Limb (tissue), 2 donors: ENCODE results near the gene SIK3.
"Not testable (repeated sequence)": the region's sequence is repeated elsewhere in the genome, so short reads cannot be mapped to it uniquely, and the experiment has no call there.

Source experiments
- DNase-seq, 2 donors: peaks; one replicate each; pipeline ENCODE4 v3.0.0-alpha.2; 2016; ENCODE audit errors: extremely low spot score in 2 of 2

Gene SIK3

DNA sequence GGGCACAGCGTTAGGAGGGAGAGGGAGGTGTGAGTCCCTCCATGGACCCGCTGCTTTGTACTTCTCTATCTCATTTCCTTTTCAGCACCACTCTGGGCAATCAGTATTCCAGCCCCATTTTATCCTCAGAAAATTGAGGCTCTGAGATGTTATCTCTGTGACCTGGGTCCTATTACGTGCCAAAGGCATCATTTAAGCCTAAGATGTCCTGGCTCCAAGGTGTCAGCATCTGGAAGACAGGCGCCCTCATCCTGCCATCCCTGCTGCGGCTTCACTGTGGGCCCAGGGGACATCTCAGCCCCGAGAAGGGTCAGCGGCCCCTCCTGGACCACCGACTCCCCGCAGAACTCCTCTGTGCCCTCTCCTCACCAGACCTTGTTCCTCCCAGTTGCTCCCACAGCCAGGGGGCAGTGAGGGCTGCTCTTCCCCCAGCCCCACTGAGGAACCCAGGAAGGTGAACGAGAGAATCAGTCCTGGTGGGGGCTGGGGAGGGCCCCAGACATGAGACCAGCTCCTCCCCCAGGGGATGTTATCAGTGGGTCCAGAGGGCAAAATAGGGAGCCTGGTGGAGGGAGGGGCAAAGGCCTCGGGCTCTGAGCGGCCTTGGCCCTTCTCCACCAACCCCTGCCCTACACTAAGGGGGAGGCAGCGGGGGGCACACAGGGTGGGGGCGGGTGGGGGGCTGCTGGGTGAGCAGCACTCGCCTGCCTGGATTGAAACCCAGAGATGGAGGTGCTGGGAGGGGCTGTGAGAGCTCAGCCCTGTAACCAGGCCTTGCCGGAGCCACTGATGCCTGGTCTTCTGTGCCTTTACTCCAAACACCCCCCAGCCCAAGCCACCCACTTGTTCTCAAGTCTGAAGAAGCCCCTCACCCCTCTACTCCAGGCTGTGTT is 269.4 kb downstream of the SIK3 start:
- DNase-seq, result no peak

DNA sequence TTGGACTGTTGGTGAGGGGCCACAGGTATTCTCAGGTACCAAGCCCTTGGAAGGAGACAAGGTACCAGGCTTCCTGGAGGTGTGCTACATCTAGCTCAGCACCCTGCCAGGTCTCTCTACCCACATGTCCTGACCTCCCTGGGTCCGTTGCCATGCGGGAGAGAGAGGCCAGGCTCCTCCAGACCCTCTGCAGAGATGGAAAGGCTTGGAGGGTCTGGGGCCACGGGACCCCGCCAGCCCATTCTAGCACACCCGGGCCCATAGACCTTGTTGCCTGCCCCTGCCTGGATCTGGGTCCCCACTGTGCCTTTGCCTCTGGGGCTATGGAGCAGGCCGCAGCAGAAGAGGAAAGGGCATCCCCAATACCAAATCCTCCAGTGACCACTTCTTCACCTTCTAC is 270.8 kb downstream of the SIK3 start:
- no peak for DNase-seq

- DNase-seq, result no peak
Measured at GRCh38 chr11:116826751-116827431, 271.3 kb downstream of the SIK3 start.

GRCh38 chr11:116825854-116826750 is 272.1 kb downstream of the SIK3 start:
- DNase-seq, result no peak

- no peak for DNase-seq
Measured at GRCh38 chr11:116825434-116825833, 272.8 kb downstream of the SIK3 start.

DNA sequence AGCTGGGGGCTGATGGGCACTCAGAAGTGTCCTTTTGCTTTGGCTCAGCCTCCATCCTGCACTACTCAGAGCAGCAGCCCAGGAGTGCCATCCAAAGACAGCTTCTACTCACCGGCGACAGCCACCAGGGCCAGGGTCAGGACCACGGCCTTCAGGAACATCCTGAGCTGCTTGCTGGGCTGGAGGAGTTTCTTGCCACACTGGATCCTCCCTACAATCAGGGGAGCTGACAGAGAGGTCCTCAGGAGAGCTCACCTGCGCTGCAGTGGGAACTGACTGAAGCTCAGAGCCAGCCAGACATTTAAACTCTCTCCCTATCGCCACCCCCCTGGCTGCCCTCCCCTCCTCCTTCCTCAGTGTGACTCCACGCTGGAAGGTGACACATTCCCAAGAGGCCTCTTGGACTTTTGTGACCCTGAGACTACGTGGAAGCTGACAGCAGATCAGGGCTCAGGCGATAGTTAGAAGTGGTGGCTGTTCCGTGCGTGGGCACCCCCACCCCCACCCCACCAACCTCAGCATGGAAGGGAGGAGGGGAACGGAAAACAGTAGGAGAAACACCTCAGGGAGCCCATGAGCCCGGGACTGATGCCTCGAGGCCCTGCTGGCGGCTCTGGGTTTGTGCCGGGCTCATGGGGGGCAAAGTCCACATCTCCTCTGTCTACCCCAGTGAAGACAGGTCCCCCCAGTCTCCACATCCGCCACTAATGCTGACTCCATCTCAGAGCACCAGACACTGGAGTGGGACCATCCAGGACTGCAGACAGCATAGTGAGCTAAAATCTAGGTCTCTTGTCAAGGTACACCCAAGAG is 275.0 kb downstream of the SIK3 start, which contains the start of gene APOA4:
APOA4 (minus strand) TSS at position 274 of the 813 bp plus-strand sequence; CDS start at position 161, 113 bp downstream.
- no peak for DNase-seq

DNA sequence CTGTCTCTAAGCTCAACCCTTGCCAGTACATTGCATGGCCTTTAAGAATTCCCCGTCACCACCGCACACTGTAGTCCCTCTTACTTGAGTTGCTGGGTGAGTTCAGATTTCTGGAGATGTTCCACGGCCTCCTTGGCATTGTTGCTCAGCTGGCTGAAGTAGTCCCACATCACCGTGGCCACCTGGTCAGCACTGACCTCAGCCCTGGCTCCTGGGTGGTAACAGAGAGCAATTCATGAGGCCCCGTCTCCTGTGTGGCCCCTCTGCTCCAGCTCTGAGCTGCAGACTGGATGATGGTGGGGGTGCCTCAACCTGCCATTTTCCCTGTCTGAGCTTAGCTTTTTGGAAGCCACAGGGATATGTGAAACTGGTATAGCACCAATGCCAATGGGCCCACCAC is 275.7 kb downstream of the SIK3 start:
- DNase-seq, result no peak

GRCh38 chr11:116821050-116821918 is 276.9 kb downstream of the SIK3 start:
- DNase-seq, result no peak

- no peak for DNase-seq
Measured at GRCh38 chr11:116819049-116819448, 279.2 kb downstream of the SIK3 start.

- DNase-seq, result no peak
Measured at GRCh38 chr11:116814502-116814901, 283.7 kb downstream of the SIK3 start.

GRCh38 chr11:116813781-116814471 is 284.3 kb downstream of the SIK3 start:
- DNase-seq, result no peak

DNA sequence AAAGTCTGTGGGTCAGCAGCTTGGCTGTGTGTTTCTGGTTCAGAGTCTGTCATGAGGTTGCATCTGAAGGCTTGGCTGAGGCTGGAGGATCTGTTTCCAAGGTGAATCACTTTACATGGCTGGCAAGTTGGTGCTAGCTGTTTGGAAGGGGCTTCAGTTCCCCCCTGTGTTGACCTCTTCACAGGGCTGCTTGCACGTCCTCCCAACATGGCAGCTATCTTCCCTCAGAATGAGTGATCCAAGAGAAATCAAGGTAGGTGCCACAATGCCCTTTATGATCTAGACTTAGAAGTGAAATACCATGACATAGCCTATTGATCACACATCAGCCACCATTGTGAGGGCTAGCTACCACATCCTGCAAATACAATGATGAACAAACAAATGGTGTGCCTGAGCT is 285.1 kb downstream of the SIK3 start:
- no peak for DNase-seq

DNA sequence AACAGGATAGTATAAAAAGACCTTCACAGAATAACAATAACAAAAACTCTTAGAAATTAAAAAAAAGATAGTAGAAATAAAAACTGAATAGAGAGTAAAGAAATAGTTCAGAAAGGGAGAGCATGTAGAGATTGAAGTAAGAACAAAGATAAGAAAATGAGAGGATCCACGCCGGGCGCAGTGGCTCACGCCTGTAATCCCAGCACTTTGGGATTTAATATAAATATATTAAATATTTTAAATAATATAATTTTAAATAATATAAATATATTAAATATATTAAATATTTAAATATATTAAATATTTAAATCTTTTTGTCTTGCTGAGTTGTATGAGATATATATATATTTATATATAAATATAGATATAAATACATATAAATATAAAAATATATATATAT is 286.1 kb downstream of the SIK3 start:
- DNase-seq, result no peak

- no peak for DNase-seq
Measured at GRCh38 chr11:116811194-116811593, 287.0 kb downstream of the SIK3 start.

DNA sequence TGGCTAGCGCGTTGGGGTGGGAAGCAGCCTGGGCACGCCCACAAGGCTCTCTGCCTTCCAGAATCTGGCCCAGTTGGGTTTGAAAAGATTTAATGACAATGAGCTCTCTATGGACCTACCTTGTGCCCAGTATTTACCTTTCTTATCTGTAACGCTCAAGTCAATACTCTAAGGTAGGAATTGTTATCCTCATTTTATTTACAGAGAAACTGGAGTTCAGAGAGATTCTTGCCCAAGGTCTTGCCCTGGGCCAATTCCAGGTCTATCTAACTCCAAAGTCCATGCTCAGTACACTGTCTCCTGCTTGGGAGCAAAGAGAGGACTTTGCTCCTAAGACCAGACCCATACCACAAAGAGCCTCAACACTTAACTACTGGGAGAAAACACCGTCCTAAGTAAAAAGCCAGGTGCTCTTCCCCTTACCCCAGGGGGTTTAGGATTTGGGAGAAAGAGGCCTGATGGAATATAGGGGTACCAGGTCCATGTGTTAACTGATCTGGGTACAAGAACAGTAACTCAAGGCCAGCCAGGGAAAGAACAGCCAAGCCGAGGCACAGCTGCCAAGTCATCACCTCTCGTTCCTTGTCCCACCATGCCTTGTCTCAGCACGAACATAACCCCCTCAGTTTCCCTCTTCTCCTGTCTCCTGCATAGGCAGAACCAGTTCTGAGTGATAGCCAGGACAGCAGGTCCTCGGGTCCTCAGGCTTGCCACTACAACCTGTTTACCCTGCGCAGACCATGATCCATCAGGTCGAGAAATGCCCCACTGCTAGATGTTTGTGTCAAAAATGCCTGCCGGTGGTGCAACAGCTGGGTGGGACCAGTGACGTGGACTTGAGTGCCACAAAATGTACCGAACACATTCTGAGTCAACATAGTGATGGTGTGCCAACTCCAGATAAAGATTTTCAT is 289.7 kb downstream of the SIK3 start:
- DNase-seq, result no peak

DNA sequence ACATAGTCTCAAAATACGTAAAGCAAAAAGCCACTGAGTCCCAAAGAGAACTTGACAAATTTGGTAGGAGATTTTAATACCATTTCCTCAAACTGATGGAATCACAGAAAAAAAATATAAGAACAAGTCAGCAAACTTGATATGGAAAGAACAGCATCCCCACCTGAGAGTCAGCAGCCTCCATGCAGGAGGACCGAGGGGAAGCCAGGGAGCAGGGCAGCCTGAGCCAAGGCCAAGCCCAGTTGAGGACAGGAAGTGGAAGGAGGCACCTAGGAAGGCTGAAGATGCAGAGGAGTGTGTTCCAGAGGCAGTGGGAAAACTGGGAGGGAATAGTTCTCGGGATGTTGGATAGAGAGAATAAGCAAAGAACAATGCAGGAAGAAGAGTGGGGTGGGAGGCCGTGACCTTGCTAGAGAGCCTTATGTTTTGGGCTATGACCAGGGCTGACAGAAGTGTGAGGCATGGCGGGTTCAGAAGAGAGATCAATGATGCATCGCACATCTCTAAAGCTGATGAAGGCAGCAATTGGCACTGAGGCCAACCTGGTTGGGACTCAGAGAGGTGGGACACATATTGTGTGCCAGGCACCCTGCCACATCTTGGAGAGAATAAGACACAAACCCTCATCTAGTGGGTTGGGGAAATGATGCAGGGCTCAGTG is 290.5 kb downstream of the SIK3 start:
- DNase-seq, result no peak

DNA sequence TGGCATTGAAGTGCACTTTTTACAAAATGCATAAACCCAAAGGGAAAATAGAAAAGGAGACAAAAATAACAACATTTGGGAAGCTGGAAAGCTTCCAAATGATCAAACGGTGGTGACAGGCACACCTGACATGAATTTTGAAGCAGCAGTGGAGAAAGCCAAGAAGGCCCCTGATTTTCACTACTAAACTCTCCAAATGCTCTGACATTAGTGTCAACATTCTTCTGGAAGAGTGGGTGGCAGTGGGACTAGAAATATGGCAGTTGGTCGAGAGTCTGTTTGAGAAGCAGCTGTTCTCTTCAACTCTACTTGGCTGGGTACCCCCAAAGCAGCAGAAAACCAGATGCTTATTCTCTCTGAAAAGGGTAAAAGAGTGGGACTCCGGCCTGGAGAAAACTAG is 294.2 kb downstream of the SIK3 start:
- no peak for DNase-seq

DNA sequence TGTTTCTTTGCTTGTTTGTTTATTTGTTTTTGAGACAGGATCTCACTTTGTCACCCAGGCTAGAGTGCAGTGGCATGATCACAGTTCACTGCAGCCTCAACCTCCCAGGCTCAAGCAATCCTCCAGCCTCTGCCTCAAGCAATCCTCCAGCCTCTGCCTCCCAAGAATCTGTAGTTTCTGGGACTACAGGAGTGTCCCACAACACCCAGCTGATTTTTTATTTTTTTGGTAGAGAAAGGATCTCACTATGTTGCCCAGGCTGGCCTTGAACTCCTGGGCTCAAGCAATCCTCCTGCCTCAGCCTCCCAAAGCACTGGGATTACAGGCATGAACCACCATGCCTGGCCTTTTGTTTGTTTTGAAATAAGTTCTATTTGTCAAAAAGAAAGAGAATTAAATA is 296.6 kb downstream of the SIK3 start:
- not testable (repeated sequence) for DNase-seq
